Stimulated activated CD8-positive, alpha-beta memory T cell treated with anti-CD3 and anti-CD28 coated beads, Interleukin-15, amount 100 ng/mL, for 4 hours (primary cell): ENCODE measurements around the gene MT1H.
"Not testable (repeated sequence)": the region's sequence is repeated elsewhere in the genome, so short reads cannot be mapped to it uniquely, and the experiment has no call there.

Experiments used
- DNase-seq, 2 donors: peaks; one replicate each; pipeline ENCODE4 v3.0.0-alpha.2; 2020; ENCODE audit warnings: low read depth in 2 of 2

Gene MT1H

DNA sequence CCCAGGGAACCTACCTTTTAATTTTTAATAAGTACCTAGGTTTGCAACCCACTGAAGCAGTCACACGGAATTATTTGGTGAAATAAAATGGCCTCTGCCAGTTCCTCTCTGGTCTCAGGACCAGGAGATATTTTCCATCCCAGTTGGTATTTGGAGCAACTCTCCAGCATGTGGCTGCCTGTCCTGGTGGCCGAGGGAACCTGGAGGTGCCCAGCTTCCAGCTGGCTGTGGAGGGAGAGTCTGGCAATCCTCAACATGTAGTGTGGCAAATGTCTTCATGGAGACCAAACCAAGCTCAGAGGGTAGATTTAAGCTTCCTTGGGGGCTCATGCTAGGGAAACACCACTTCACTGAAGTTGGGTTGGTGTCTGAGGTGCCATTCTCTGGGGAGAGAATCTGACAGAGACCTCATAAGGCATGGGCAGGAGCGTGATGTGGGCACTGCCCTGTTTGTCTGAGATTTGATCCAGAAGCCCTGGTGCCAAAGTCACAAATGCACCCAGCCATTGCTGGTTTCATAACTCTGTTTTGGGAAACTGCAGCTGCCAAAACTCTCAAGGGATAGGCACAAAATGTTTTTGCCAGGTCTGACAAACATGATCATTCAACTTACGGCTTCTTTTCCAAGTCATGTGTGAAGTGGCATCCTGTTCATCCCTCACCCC is 15.4 kb downstream of the MT1H start:
- no peak for DNase-seq

- DNase-seq: no peak
Observed at GRCh38 chr16:56686758-56687157, 17.1 kb downstream of the MT1H start.

GRCh38 chr16:56688762-56689161 is 19.1 kb downstream of the MT1H start:
- no peak for DNase-seq

GRCh38 chr16:56689171-56689570 is 19.6 kb downstream of the MT1H start:
- DNase-seq: no peak

DNA sequence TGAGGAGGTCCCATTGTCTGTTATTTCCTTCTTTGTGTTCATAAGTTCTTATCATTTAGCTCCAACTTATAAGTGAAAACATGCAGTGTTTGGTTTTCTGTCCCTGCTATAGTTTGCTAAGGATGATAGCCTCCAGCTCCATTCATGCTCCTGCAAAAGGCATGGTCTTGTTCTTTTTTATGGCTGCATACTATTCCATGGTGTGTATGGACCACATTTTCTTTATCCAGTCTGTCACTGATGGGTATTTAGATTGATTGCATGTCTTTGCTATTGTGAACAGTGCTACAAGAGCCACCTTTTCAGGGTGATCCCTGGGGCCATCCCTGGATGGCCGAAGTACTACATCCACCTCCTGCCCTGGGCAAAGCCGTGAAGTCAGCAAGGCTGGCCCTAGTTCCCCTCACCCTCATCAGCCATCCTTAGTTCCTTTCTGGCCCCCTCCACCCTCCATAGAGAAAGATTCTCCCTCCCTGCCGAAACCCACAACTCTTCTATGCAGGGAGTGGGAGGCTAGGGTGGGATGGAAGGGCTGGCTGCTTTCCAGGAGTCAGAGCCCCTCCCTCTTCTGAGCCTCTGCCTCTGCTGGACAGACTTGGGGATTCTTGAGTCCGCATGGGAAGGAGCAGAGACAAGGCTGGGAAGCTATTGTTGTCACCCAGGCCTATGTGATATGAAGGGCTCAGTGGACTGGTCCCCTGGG is 21.0 kb downstream of the MT1H start:
- DNase-seq: no peak

DNA sequence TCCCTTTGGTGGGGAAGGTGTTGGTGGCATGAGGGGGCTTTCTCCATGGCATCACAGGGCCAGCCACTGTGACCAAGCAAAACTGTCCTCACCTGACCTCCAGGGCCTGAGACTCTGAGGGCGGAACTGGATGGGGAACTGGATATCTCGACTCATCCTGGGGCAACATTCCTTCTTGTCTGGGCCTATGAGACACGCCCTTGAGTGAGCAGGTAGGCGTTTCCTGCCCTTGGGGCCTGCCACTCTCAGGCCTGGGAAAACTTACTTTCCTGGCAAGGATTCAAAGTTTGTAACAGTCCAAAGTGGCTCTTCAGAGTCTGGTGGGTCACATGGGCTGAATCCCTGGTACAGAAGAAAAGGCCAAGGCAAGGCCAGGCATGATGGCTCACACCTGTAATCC is 22.3 kb downstream of the MT1H start:
- DNase-seq: no peak

DNA sequence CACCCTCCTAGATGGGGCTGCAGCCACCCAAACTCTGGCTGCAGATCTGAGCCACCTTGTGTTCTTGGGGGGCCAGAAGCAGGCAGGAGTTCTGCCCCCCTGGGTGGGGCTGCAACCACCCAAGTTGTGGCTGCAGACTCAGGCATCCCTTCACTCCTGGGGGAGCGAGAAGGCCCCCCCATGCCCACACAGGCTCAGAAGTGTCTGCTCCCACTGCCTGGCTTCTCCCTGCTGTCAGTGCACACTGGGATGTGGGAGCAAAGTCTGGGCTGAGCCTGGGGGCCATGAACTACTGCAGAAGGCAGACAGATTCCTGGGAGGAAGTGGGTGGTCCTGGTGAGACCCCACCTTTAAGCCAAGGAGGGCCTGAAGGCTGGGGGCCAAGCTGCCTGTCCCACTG is 25.6 kb downstream of the MT1H start:
- DNase-seq: no peak

DNA sequence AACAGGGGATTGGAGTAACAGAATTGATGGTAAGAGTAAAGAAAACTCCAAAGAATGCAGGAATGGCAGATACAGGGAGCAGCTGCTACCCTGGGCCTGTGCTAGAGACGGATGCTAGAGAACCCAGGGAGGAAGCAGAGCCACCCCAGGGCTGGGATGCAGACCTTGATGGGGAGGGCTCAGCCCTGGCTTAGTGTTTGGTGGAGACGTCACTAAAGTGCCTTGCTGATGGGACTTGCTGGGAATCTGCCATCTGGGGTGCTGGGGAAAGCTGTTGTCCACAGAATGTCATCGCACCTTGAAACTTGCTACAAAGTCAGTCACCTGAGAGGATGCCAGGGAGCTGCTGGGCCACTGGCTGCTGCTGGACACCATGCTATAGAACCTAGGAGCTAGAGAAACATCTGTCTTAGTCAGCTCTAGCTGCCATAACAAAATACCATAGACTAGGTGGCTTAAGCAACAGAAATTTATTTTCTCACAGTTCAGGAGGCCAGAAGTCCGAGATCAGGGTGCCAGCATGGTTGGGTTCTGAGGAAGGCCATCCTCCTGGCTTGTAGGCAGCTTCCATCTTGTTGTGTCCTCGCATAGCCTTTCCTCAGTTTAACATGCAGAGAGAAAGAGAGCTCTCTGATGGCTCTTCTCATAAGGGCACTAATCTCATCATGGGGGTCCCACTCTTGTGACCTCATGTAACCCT is 28.0 kb downstream of the MT1H start:
- DNase-seq: no peak

GRCh38 chr16:56700195-56700594 is 30.6 kb downstream of the MT1H start:
- no peak for DNase-seq

DNA sequence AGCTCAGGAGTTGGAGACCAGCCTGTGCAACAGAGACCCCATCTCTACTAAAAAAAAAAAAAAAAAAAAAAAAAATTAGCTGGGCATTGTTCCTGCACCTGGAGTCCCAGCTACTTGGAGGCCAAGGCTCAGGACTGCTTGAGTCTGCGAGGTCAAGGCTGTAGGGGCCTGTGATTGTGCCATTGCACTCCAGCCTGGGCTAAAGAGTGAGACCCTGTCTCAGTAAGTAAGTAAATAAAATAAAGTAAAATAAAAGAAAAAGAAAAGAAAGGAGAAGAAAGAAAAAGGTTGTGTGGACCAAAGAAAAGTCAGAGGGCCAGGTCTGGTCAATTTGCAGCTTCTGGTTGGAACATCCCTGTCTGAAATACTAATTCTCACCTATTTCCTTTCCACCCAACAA is 31.0 kb downstream of the MT1H start:
- DNase-seq: no peak

DNA sequence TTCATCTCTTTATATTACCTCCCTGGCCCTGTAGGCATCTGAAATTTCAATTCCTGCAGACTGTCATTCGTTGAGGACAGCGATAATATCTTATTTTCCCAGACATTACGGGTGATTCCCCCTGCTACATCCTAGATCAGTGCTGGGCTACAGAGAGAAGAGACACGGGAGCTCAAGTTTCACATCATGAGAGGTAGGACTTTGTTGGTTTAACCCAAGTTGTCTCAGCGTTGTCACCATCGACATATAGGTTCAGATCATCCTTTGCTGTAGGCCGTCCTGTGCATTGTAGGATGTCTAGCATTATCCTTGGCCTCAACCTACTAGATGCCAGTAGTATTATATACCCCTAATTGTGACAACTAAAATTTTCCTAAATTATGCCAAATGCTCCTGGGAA is 31.9 kb downstream of the MT1H start:
- DNase-seq: no peak

- DNase-seq: no peak
Observed at GRCh38 chr16:56702836-56703235, 33.2 kb downstream of the MT1H start.

DNA sequence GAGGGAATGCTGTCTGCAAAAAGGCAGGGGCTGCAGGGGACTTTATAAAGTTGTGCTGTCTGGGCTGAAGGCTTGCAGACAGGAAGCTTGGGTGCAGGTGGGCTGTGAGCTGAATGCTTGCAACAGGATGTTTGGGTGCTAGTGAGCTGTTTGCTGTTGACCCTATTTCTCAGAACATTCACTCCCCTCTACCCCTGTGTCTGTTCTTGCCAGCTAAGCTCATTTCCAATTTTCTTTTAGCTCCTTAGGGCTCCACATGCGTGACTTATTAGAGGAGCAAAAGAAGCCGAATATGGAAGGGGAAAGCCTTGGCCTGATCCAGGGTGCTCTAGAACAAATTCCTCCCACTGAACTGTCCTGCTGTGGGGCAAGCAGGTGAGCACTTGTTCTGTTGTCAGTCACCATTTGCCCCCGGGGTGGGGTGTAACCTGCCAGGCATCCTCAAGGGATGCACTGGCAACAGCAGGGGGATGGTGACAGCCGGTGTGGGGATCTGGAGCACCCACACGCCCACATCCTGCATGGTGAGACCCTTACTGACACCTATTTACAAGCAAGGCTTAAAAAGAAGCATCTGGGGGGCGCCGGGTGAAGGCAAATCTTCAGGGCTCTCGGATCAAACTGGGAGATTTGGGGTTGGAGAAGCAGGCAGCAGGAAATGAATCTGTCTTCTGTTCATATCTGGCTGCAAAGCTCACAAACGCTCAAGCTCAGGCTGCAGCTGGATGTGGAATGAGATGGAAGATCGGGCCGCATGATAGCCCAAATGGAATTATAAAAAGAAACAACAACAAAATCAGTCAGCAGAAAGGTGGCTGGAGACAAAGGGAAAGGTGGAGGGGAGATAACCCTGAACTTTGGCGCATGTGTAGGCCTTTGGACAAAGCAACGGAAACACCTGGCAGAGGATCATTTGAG is 39.2 kb downstream of the MT1H start:
- DNase-seq: no peak

GRCh38 chr16:56709443-56710040 is 39.9 kb downstream of the MT1H start:
- DNase-seq: no peak

DNA sequence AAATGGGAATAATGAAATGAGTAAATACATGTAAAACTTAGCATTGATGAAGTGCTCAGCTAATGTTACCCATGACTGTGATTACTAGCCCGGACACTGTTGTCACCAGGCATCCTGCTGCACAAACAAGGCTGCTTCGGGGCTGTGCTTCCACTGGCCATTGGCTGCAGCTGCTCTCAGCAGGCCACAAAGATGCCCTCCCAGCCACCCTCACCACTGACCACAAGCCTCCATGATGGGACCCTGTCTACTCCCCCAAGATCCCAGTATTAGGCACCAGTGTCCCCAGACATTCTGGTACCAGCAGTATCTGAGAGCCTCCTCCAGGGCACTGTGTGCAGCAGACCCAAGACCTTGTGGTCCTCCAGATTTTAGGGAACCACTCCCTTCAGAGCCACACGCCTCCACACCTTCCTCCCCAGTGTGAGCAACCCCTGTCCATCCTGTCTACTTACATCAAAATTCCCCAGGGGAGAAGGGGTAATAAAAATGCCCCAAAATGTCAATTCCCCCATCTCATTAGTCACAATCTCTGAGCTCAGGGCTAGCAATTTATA is 40.6 kb downstream of the MT1H start:
- no peak for DNase-seq

GRCh38 chr16:56711862-56712261 is 42.2 kb downstream of the MT1H start:
- DNase-seq: no peak

- DNase-seq: no peak
Observed at GRCh38 chr16:56713794-56714193, 44.2 kb downstream of the MT1H start.

GRCh38 chr16:56715126-56715525 is 45.5 kb downstream of the MT1H start:
- no peak for DNase-seq

GRCh38 chr16:56716761-56717160 is 47.1 kb downstream of the MT1H start:
- no peak for DNase-seq

DNA sequence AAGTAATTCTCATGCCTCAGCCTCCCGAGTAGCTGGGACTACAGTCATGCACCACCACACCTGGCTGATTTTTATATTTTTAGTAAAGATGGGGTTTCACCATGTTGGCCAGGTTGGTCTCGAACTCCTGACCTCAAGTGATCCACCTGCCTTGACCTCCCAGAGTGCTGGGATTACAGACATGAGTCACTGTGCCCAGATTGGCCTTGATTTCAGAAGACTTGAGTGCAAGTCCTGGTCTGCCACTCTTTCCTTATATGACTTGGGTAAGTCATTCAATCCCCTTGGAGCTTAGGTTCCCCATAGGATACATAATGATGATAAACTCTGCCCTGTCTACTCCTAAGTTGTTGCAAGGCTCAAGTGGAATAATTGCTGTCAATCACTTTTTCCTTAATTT is 47.9 kb downstream of the MT1H start:
- DNase-seq: not testable (repeated sequence)
